ENCODE measurements around the gene STAG1. TPM values are rescaled to one million over a fixed set of nuclear protein-coding genes. Genes with fewer than 3 reads are reported as not detected.
"Not testable (repeated sequence)": the region's sequence is repeated elsewhere in the genome, so short reads cannot be mapped to it uniquely, and the experiment has no call there.

The STAG1 gene
- total RNA-seq, 2 experiments from 2014 or later = 41.2 to 44.8 TPM

- H3K9me3 Mint-ChIP-seq (ENCODE audit: low read depth) = no peaks in the 10 kb centered on the region
- no peaks in the 10 kb centered on the region for H3K27me3 Mint-ChIP-seq
- no peak overlapping the region for H3K4me3 Mint-ChIP-seq
- no peak overlapping the region for H3K27ac Mint-ChIP-seq
- DNase-seq = no peak
- H3K36me3 Mint-ChIP-seq = peaks cover 24% of the 10 kb centered on the region
- CTCF ChIA-PET = interaction anchor here (1.3 kb wide), 1 partner anchor 393 kb away, joined by 3 read pairs; no protein-coding TSS in a partner anchor
- no peak for ATAC-seq
- H3K4me1 Mint-ChIP-seq = peaks cover 7% of the 10 kb centered on the region
Measured at GRCh38 chr3:136620436-136620835, 131.7 kb downstream of the STAG1 start.

- DNase-seq; CTCF ChIA-PET; H3K4me3 Mint-ChIP-seq; H3K9me3 Mint-ChIP-seq (ENCODE audit: low read depth); H3K27ac Mint-ChIP-seq; H3K4me1 Mint-ChIP-seq; ATAC-seq; H3K27me3 Mint-ChIP-seq: not testable (repeated sequence)
- peaks cover 23% of the 10 kb centered on the region for H3K36me3 Mint-ChIP-seq
Measured at GRCh38 chr3:136617969-136618525, 134.1 kb downstream of the STAG1 start.

- Mint-ChIP-seq H3K4me3 (no peak overlapping the region), H3K4me1 (peaks cover 7% of the 10 kb centered on the region), H3K36me3 (peaks cover 23% of the 10 kb centered on the region), H3K27ac (no peak overlapping the region), H3K9me3 (ENCODE audit: low read depth) (no peaks in the 10 kb centered on the region), H3K27me3 (no peaks in the 10 kb centered on the region)
- CTCF ChIA-PET = no interaction called here
- ATAC-seq = no peak
- DNase-seq = no peak
Measured at GRCh38 chr3:136617198-136617597, 135.0 kb downstream of the STAG1 start.

- CTCF ChIA-PET = no interaction called here
- no peaks in the 10 kb centered on the region for H3K9me3 Mint-ChIP-seq (ENCODE audit: low read depth)
- no peak for DNase-seq
- H3K27ac Mint-ChIP-seq = no peak overlapping the region
- no peaks in the 10 kb centered on the region for H3K27me3 Mint-ChIP-seq
- peaks cover 12% of the 10 kb centered on the region for H3K36me3 Mint-ChIP-seq
- no peak for ATAC-seq
- no peak overlapping the region for H3K4me3 Mint-ChIP-seq
- H3K4me1 Mint-ChIP-seq = peaks cover 13% of the 10 kb centered on the region
Measured at GRCh38 chr3:136612512-136612911, 139.7 kb downstream of the STAG1 start.

- CTCF ChIA-PET = no interaction called here
- peaks cover 22% of the 10 kb centered on the region for H3K36me3 Mint-ChIP-seq
- H3K4me3 Mint-ChIP-seq = no peak overlapping the region
- H3K4me1 Mint-ChIP-seq = peaks cover 25% of the 10 kb centered on the region
- DNase-seq (no peak), ATAC-seq (no peak)
- no peaks in the 10 kb centered on the region for H3K27me3 Mint-ChIP-seq
- no peak overlapping the region for H3K27ac Mint-ChIP-seq
- no peaks in the 10 kb centered on the region for H3K9me3 Mint-ChIP-seq (ENCODE audit: low read depth)
Measured at GRCh38 chr3:136606990-136607389, 145.2 kb downstream of the STAG1 start.

- not testable (repeated sequence) for H3K27ac Mint-ChIP-seq
- peaks cover 24% of the 10 kb centered on the region for H3K4me1 Mint-ChIP-seq
Measured at GRCh38 chr3:136606216-136606615, 146.0 kb downstream of the STAG1 start.

GRCh38 chr3:136604961-136605360, 147.2 kb downstream of the STAG1 start:
- H3K9me3 Mint-ChIP-seq (ENCODE audit: low read depth) = no peaks in the 10 kb centered on the region
- H3K4me3 Mint-ChIP-seq = no peak overlapping the region
- no peak for ATAC-seq
- H3K36me3 Mint-ChIP-seq = peaks cover 27% of the 10 kb centered on the region
- CTCF ChIA-PET = no interaction called here
- H3K4me1 Mint-ChIP-seq = peaks cover 19% of the 10 kb centered on the region
- no peak for DNase-seq
- H3K27ac Mint-ChIP-seq = no peak overlapping the region
- no peaks in the 10 kb centered on the region for H3K27me3 Mint-ChIP-seq

More at GRCh38 chr3:136606216-136606615, 146.0 kb downstream of the STAG1 start:
- ATAC-seq; CTCF ChIA-PET; H3K9me3 Mint-ChIP-seq (ENCODE audit: low read depth); H3K27me3 Mint-ChIP-seq; DNase-seq; H3K4me3 Mint-ChIP-seq: not testable (repeated sequence)
- H3K36me3 Mint-ChIP-seq = peaks cover 24% of the 10 kb centered on the region

GRCh38 chr3:136602818-136603217, 149.4 kb downstream of the STAG1 start:
- CTCF ChIA-PET = no interaction called here
- Mint-ChIP-seq H3K27me3 (no peaks in the 10 kb centered on the region), H3K36me3 (peaks cover 24% of the 10 kb centered on the region), H3K4me3 (no peak overlapping the region), H3K4me1 (peaks cover 21% of the 10 kb centered on the region), H3K9me3 (ENCODE audit: low read depth) (no peaks in the 10 kb centered on the region), H3K27ac (no peak overlapping the region)
- DNase-seq = no peak
- no peak for ATAC-seq

- peak overlapping the region; percentile 78 for H3K27ac Mint-ChIP-seq
- H3K4me1 Mint-ChIP-seq = peaks cover 22% of the 10 kb centered on the region
- no peaks in the 10 kb centered on the region for H3K27me3 Mint-ChIP-seq
- peaks cover 7% of the 10 kb centered on the region for H3K36me3 Mint-ChIP-seq
- no peaks in the 10 kb centered on the region for H3K9me3 Mint-ChIP-seq (ENCODE audit: low read depth)
- CTCF ChIA-PET = interaction anchor here (2.9 kb wide), 1 partner anchor 157 kb away, joined by 7 read pairs; the partner anchor contains the start of gene STAG1
- H3K4me3 Mint-ChIP-seq = no peak overlapping the region
- DNase-seq = no peak
- peak; percentile 70 for ATAC-seq
Measured at GRCh38 chr3:136595913-136596697, 156.1 kb downstream of the STAG1 start.

GRCh38 chr3:136586580-136586979, 165.6 kb downstream of the STAG1 start:
- no peaks in the 10 kb centered on the region for H3K9me3 Mint-ChIP-seq (ENCODE audit: low read depth)
- H3K27me3 Mint-ChIP-seq = no peaks in the 10 kb centered on the region
- DNase-seq (no peak), ATAC-seq (no peak)
- no peak overlapping the region for H3K4me3 Mint-ChIP-seq
- H3K4me1 Mint-ChIP-seq = peaks cover 8% of the 10 kb centered on the region
- no peak overlapping the region for H3K27ac Mint-ChIP-seq
- peaks cover 17% of the 10 kb centered on the region for H3K36me3 Mint-ChIP-seq
- CTCF ChIA-PET = interaction anchor here (1.0 kb wide), 1 partner anchor 10 kb away, joined by 3 read pairs; no protein-coding TSS in a partner anchor

- Mint-ChIP-seq H3K27ac (no peak overlapping the region), H3K4me3 (no peak overlapping the region), H3K4me1 (peaks cover 8% of the 10 kb centered on the region), H3K9me3 (ENCODE audit: low read depth) (no peaks in the 10 kb centered on the region), H3K36me3 (peaks cover 19% of the 10 kb centered on the region), H3K27me3 (no peaks in the 10 kb centered on the region)
- CTCF ChIA-PET = no interaction called here
- ATAC-seq = no peak
- no peak for DNase-seq
Measured at GRCh38 chr3:136584728-136585127, 167.4 kb downstream of the STAG1 start.

- Mint-ChIP-seq H3K4me1 (peaks cover 8% of the 10 kb centered on the region), H3K4me3 (no peak overlapping the region), H3K27ac (no peak overlapping the region), H3K9me3 (ENCODE audit: low read depth) (no peaks in the 10 kb centered on the region), H3K36me3 (peaks cover 20% of the 10 kb centered on the region), H3K27me3 (no peaks in the 10 kb centered on the region)
- DNase-seq = no peak
- ATAC-seq = no peak
- CTCF ChIA-PET = no interaction called here
Measured at GRCh38 chr3:136583823-136584222, 168.4 kb downstream of the STAG1 start.

GRCh38 chr3:136577791-136578190, 174.4 kb downstream of the STAG1 start:
- H3K4me1 Mint-ChIP-seq = no peaks in the 10 kb centered on the region
- no peak overlapping the region for H3K27ac Mint-ChIP-seq
- H3K27me3 Mint-ChIP-seq = no peaks in the 10 kb centered on the region
- H3K36me3 Mint-ChIP-seq = peaks cover 14% of the 10 kb centered on the region
- no peaks in the 10 kb centered on the region for H3K9me3 Mint-ChIP-seq (ENCODE audit: low read depth)
- CTCF ChIA-PET = no interaction called here
- ATAC-seq (no peak), DNase-seq (no peak)
- H3K4me3 Mint-ChIP-seq = no peak overlapping the region
